CD14-positive monocyte (primary cell): ENCODE data around the gene TM4SF18. TPM values are rescaled to one million over a fixed set of nuclear protein-coding genes. Genes with fewer than 3 reads are reported as not detected.

Experiments used
- DNase-seq, 3 donors: peaks; one replicate each; pipeline ENCODE4 v3.0.0-alpha.2; 2011 to 2022
- H2AFZ ChIP-seq: 2 replicates; pipeline ENCODE4 v1.6.0; 2012; ENCODE audit warnings: mild to moderate bottlenecking, low read depth, low read length, inconsistent platforms; ENCODE audit not compliant: insufficient read depth, poor library complexity, severe bottlenecking
- H3K27ac ChIP-seq, 2 donors: 1 replicate in 1 of 2; 2 replicates in 1 of 2; pipeline ENCODE4 v1.5.1; 2012 to 2013; ENCODE audit warnings: low read length in 2 of 2, control low read depth in 1 of 2, inconsistent platforms in 1 of 2, low read depth in 1 of 2, mild to moderate bottlenecking in 1 of 2
- H3K27me3 ChIP-seq, 2 donors: one replicate each; pipeline versions ENCODE4 v1.6.0 to v1.6.1; 2011 to 2013; ENCODE audit warnings: low read length in 2 of 2; ENCODE audit not compliant: control insufficient read depth in 2 of 2, insufficient read depth in 2 of 2
- H3K36me3 ChIP-seq, 2 donors: replicated peaks in 1 of 2; 1 replicate in 1 of 2; 2 replicates in 1 of 2; pipeline versions ENCODE4 v1.5.1 to v1.6.1; 2012 to 2013; ENCODE audit warnings: low read length in 2 of 2, control low read depth in 1 of 2, inconsistent platforms in 1 of 2, mild to moderate bottlenecking in 1 of 2; ENCODE audit not compliant: insufficient read depth in 2 of 2, control insufficient read depth in 1 of 2
- H3K4me1 ChIP-seq, 2 donors: 1 replicate in 1 of 2; 2 replicates in 1 of 2; pipeline versions ENCODE4 v1.5.1 to v1.6.1; 2012 to 2013; ENCODE audit warnings: low read length in 2 of 2, control low read depth in 1 of 2, inconsistent platforms in 1 of 2, mild to moderate bottlenecking in 1 of 2, moderate library complexity in 1 of 2; ENCODE audit not compliant: insufficient read depth in 2 of 2, control insufficient read depth in 1 of 2
- H3K4me2 ChIP-seq: replicated peaks from 2 replicates; pipeline ENCODE3; 2012; ENCODE audit warnings: low read length, moderate library complexity, mild to moderate bottlenecking; ENCODE audit not compliant: poor library complexity, severe bottlenecking; ENCODE audit errors: extremely low read depth
- H3K4me3 ChIP-seq, 3 experiments: fragments of 200-600 bp in 1 of 3; sonication (generic) in 1 of 3; replicated peaks in 1 of 3; 1 replicate in 2 of 3; 2 replicates in 1 of 3; pipeline ENCODE4 v1.5.1; 2011 to 2013; ENCODE audit warnings: low read length in 3 of 3, mild to moderate bottlenecking in 3 of 3, control low read depth in 2 of 3, low read depth in 2 of 3, inconsistent platforms in 1 of 3, moderate library complexity in 1 of 3
- H3K79me2 ChIP-seq: 2 replicates; pipeline ENCODE4 v1.6.0; 2012; ENCODE audit warnings: mild to moderate bottlenecking, control low read depth, inconsistent platforms, low read length, moderate library complexity; ENCODE audit not compliant: insufficient read depth
- H3K9ac ChIP-seq: 2 replicates; pipeline ENCODE4 v1.6.0; 2017; ENCODE audit warnings: low read length, mild to moderate bottlenecking; ENCODE audit not compliant: insufficient read depth, poor library complexity, severe bottlenecking
- H3K9me3 ChIP-seq, 2 donors: replicated peaks in 1 of 2; 1 replicate in 1 of 2; 2 replicates in 1 of 2; pipeline versions ENCODE4 v1.5.1 to v1.6.1; 2012 to 2013; ENCODE audit warnings: low read length in 2 of 2, control low read depth in 1 of 2; ENCODE audit not compliant: control insufficient read depth in 1 of 2, insufficient read depth in 1 of 2
- H4K20me1 ChIP-seq: 2 replicates; pipeline ENCODE4 v1.6.0; 2012; ENCODE audit warnings: mild to moderate bottlenecking, low read length, control low read depth, moderate library complexity; ENCODE audit not compliant: insufficient read depth
- H3K27ac Mint-ChIP-seq, 7 donors: one replicate each; pipeline ENCODE4 v1.8.0; 2020; ENCODE audit warnings: mild to moderate bottlenecking in 7 of 7, mixed read lengths in 7 of 7, moderate library complexity in 6 of 7, inconsistent platforms in 2 of 7
- H3K27me3 Mint-ChIP-seq, 3 donors: one replicate each; pipeline ENCODE4 v1.8.0; 2021 to 2022; ENCODE audit warnings: low read depth in 3 of 3, mild to moderate bottlenecking in 3 of 3, mixed read lengths in 3 of 3, moderate library complexity in 3 of 3, inconsistent platforms in 1 of 3
- H3K36me3 Mint-ChIP-seq, 2 donors: one replicate each; pipeline ENCODE4 v1.8.0; 2020; ENCODE audit warnings: mixed read lengths in 2 of 2, inconsistent platforms in 1 of 2, mild to moderate bottlenecking in 1 of 2
- H3K4me1 Mint-ChIP-seq: one replicate; pipeline ENCODE4 v1.8.0; 2020; ENCODE audit warnings: mild to moderate bottlenecking, mixed read lengths
- H3K4me3 Mint-ChIP-seq, 2 donors: one replicate each; pipeline ENCODE4 v1.8.0; 2020; ENCODE audit warnings: mild to moderate bottlenecking in 2 of 2, mixed read lengths in 2 of 2, moderate library complexity in 1 of 2
- H3K9me3 Mint-ChIP-seq, 7 donors: one replicate each; pipeline ENCODE4 v1.8.0; 2020 to 2022; ENCODE audit warnings: mixed read lengths in 7 of 7, mild to moderate bottlenecking in 6 of 7, moderate library complexity in 6 of 7, inconsistent platforms in 2 of 7
- CTCF ChIP-seq: fragments of 200-600 bp; IDR thresholded peaks from one replicate; pipeline ENCODE4 v1.8.0; 2022; ENCODE audit warnings: antibody characterized with exemption, mild to moderate bottlenecking
- WGBS: methylation state at CpG from one replicate; pipeline ENCODE4 v1.1.5; 2013; ENCODE audit warnings: missing lambda C conversion rate; ENCODE audit not compliant: insufficient coverage; 5-methylcytosine and 5-hydroxymethylcytosine counted together
- intact Hi-C, 2 donors: fragments of 100-400 bp; cut with micrococcal nuclease; formaldehyde crosslinking; loops; one replicate each; pipeline versions ENCODE4 v1.15.0 to v1.15.1; 2023
- polyA plus RNA-seq, 3 donors: library from polyadenylated mRNA; depleted of rRNA in 1 of 3; unstranded in 2 of 3; stranded (reverse) in 1 of 3; fragments of 300-500 nt in 2 of 3; fragments of >200 nt in 1 of 3; fragmentation: Illumina TruSeq in 2 of 3; gene quantifications; 1 replicate in 2 of 3; 2 replicates in 1 of 3; pipeline ENCODE4 v1.2.3, GENCODE V29; 2012 to 2021

The TM4SF18 gene
- polyA plus RNA-seq, 3 donors: not detected

- no peaks in the 10 kb centered on the region for H3K79me2 ChIP-seq
- no CpG with 5 or more reads among the region's 6 CpGs for WGBS
- no peak overlapping the region for H2AFZ ChIP-seq
- TF ChIP-seq CTCF: no peak
- Mint-ChIP-seq H3K9me3 (no peaks in the 10 kb centered on the region), H3K4me1 (peaks cover 35% of the 10 kb centered on the region), H3K27ac (no peak overlapping the region), H3K36me3 (no peaks in the 10 kb centered on the region), H3K27me3 (peaks cover 0 to 2% (median 1%) of the 10 kb centered on the region in 3 donors), H3K4me3 (no peak overlapping the region)
- H3K4me3 ChIP-seq: no peak overlapping the region
- H3K27ac ChIP-seq: no peak overlapping the region
- no peak overlapping the region for H3K4me2 ChIP-seq
- H3K9me3 ChIP-seq: no peaks in the 10 kb centered on the region
- peaks cover 34 to 38% of the 10 kb centered on the region in 2 donors for H3K4me1 ChIP-seq
- H3K27me3 ChIP-seq: no peaks in the 10 kb centered on the region
- DNase-seq: no peak
- H3K36me3 ChIP-seq: no peaks in the 10 kb centered on the region
- no peak overlapping the region for H3K9ac ChIP-seq
- intact Hi-C loops: no loop called here
- H4K20me1 ChIP-seq: no peaks in the 10 kb centered on the region
Measured at GRCh38 chr3:149368674-149369497, 35.5 kb upstream of the TM4SF18 start.

GRCh38 chr3:149368201-149368673 is 34.8 kb upstream of the TM4SF18 start:
- H3K27ac ChIP-seq: no peak overlapping the region
- H3K9me3 Mint-ChIP-seq: no peaks in the 10 kb centered on the region
- H3K79me2 ChIP-seq: no peaks in the 10 kb centered on the region
- peaks cover 28 to 31% of the 10 kb centered on the region in 2 donors for H3K4me1 ChIP-seq
- no peak for TF ChIP-seq CTCF
- H3K4me3 Mint-ChIP-seq: no peak overlapping the region
- no peak overlapping the region for H2AFZ ChIP-seq
- no peaks in the 10 kb centered on the region for H3K9me3 ChIP-seq
- no peaks in the 10 kb centered on the region for H3K36me3 Mint-ChIP-seq
- H3K4me2 ChIP-seq: no peak overlapping the region
- no peak overlapping the region for H3K27ac Mint-ChIP-seq
- H3K4me3 ChIP-seq: no peak overlapping the region
- WGBS: no CpG with 5 or more reads among the region's 6 CpGs
- DNase-seq: no peak
- no peaks in the 10 kb centered on the region for H4K20me1 ChIP-seq
- H3K36me3 ChIP-seq: no peaks in the 10 kb centered on the region
- H3K9ac ChIP-seq: no peak overlapping the region
- intact Hi-C loops: no loop called here
- no peaks in the 10 kb centered on the region for H3K27me3 ChIP-seq
- peaks cover 28% of the 10 kb centered on the region for H3K4me1 Mint-ChIP-seq
- H3K27me3 Mint-ChIP-seq: peaks cover 0 to 2% (median 1%) of the 10 kb centered on the region in 3 donors
